ENCODE measurements around the gene CLCN1. TPM values are rescaled to one million over a fixed set of nuclear protein-coding genes. Genes with fewer than 3 reads are reported as not detected.
"Not testable (repeated sequence)": the region's sequence is repeated elsewhere in the genome, so short reads cannot be mapped to it uniquely, and the experiment has no call there.

The CLCN1 gene
- total RNA-seq, 2 donors from 2014 or later: 0.23 TPM; not detected in 1

GRCh38 chr7:143287935-143288826 lies 27.7 kb upstream of the CLCN1 start, which contains the start of gene CASP2:
Gene CASP2 (plus strand): TSS chr7:143288351. CDS start chr7:143288456, 105 bp downstream.
- H3K4me3 ChIP-seq: peak within 1 kb of the TSS; percentile 80 to 84
- intact Hi-C loops (cut with DNase I): loop anchor here (5.0 kb wide), 2 partner anchors 94 to 119 kb away; partner anchors contain the start of genes EPHA1 and ZYX
- 4% methylated on average over 64 of the region's 84 CpGs for WGBS
- no peaks in the 10 kb centered on the region for H3K9me3 ChIP-seq
- peak; percentile 96 for DNase-seq (ENCODE audit: low spot score)
- peak within 1 kb of the TSS; percentile 76 for H3K27ac ChIP-seq
- TF ChIP-seq POLR2A (IDR thresholded peaks at IDR 0.05) (peak; percentile 86), POLR2AphosphoS5 (IDR thresholded peaks at IDR 0.05) (peak; percentile 89)
- TF ChIP-seq, protein P1, sequence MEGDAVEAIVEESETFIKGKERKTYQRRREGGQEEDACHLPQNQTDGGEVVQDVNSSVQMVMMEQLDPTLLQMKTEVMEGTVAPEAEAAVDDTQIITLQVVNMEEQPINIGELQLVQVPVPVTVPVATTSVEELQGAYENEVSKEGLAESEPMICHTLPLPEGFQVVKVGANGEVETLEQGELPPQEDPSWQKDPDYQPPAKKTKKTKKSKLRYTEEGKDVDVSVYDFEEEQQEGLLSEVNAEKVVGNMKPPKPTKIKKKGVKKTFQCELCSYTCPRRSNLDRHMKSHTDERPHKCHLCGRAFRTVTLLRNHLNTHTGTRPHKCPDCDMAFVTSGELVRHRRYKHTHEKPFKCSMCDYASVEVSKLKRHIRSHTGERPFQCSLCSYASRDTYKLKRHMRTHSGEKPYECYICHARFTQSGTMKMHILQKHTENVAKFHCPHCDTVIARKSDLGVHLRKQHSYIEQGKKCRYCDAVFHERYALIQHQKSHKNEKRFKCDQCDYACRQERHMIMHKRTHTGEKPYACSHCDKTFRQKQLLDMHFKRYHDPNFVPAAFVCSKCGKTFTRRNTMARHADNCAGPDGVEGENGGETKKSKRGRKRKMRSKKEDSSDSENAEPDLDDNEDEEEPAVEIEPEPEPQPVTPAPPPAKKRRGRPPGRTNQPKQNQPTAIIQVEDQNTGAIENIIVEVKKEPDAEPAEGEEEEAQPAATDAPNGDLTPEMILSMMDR (IDR thresholded peaks at IDR 0.05): peak in 3 of 4 experiments; percentile 23 to 24 (median 23)
- no peaks in the 10 kb centered on the region for H3K27me3 ChIP-seq (replicated peaks; ENCODE audit: insufficient read depth)
- peaks cover 0 to 5% of the 10 kb centered on the region in 2 donors for H3K36me3 ChIP-seq
- no peaks in the 10 kb centered on the region for H3K4me1 ChIP-seq (replicated peaks)

DNA sequence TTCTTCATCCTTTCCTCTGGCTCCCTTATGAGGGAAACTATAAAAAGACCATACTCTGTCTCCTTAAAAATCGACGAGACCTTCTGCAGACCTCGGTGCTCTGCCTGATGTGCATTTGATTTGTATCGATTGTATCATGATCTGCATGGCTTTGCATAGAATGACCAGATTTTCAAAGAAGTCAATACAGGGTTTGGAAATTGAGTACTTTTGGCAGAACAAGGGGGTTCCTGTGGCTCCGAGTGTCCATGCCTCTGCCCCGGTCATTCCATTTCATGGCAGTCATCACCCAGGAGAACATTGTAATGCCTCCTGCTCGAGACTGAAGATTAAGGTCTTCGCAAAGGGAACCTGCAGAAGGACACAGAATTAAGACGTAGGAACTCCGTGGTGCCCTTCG lies 27.1 kb upstream of the CLCN1 start:
- no peaks in the 10 kb centered on the region for H3K9me3 ChIP-seq
- peaks cover 0 to 5% of the 10 kb centered on the region in 2 donors for H3K36me3 ChIP-seq
- TF ChIP-seq, protein P1 (IDR thresholded peaks at IDR 0.05): no peak
- TF ChIP-seq POLR2A (IDR thresholded peaks at IDR 0.05): no peak
- TF ChIP-seq POLR2AphosphoS5 (IDR thresholded peaks at IDR 0.05): no peak
- no peaks in the 10 kb centered on the region for H3K4me1 ChIP-seq (replicated peaks)
- peak overlapping the region; percentile 76 for H3K27ac ChIP-seq
- no peak for DNase-seq (ENCODE audit: low spot score)
- WGBS: 4% methylated on average over 11 of the region's 11 CpGs
- H3K4me3 ChIP-seq: peak overlapping the region; percentile 80 to 84
- no peaks in the 10 kb centered on the region for H3K27me3 ChIP-seq (replicated peaks; ENCODE audit: insufficient read depth)
- intact Hi-C loops (cut with DNase I): loop anchor here (5.0 kb wide), 2 partner anchors 93 to 118 kb away; partner anchors contain the start of genes EPHA1 and ZYX

DNA sequence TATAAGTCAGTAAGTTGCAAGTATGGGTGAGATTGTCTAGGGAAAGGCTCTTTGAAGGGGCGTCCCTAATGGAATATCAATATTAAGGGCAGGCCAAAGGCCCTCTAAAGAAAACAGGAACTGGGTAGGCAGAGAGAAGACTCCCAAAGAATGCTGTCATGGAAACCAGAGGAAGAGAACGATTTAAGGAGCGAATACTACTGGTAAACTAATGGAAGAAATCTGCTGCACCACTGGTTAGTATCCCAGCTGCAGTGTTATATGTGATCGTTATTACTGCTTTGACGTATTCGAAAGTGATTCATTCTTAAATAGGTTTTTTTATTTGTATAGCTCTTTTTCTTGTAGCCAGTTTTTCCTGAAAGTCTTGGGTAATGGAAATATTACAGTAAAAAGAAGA lies 26.5 kb upstream of the CLCN1 start:
- TF ChIP-seq POLR2AphosphoS5 (IDR thresholded peaks at IDR 0.05) (no peak), POLR2A (IDR thresholded peaks at IDR 0.05) (no peak)
- TF ChIP-seq, protein P1 (IDR thresholded peaks at IDR 0.05): no peak
- Histone ChIP-seq H3K4me3 (peak overlapping the region; percentile 80 to 84), H3K4me1 (replicated peaks) (no peaks in the 10 kb centered on the region), H3K27me3 (replicated peaks; ENCODE audit: insufficient read depth) (no peaks in the 10 kb centered on the region), H3K36me3 (peaks cover 0 to 7% of the 10 kb centered on the region in 2 donors), H3K9me3 (no peaks in the 10 kb centered on the region), H3K27ac (no peak overlapping the region)
- no peak for DNase-seq (ENCODE audit: low spot score)
- 20% methylated on average over 6 of the region's 6 CpGs for whole genome bisulfite sequencing
- intact Hi-C loops (cut with DNase I): loop anchor here (5.0 kb wide), 2 partner anchors 93 to 118 kb away; partner anchors contain the start of genes EPHA1 and ZYX

DNA sequence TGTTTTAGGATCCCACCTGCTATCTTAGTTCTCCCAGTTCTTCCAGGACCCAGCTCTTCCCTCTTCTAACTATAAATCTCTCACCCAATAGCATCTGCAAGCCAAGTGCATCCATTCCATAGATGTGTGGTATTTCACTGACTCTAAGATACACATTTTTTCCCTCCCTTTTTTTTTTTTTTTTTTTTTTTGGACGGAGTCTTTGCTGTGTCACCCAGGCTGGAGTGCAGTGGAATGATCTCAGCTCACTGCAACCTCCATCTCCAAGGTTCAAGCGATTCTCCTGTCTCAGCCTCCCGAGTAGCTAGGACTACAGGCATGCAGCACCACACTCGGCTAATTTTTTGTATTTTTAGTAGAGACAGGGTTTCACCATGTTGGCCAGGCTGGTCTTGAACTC lies 26.0 kb upstream of the CLCN1 start:
- intact Hi-C loops (cut with DNase I): loop anchor here (5.0 kb wide), 2 partner anchors 92 to 117 kb away; partner anchors contain the start of genes EPHA1 and ZYX
- WGBS: 48% methylated on average over 4 of the region's 4 CpGs
- not testable (repeated sequence) for H3K27ac ChIP-seq; H3K4me1 ChIP-seq (replicated peaks); H3K4me3 ChIP-seq; H3K27me3 ChIP-seq (replicated peaks; ENCODE audit: insufficient read depth); H3K9me3 ChIP-seq; DNase-seq (ENCODE audit: low spot score)
- peaks cover 0 to 10% of the 10 kb centered on the region in 2 donors for H3K36me3 ChIP-seq

DNA sequence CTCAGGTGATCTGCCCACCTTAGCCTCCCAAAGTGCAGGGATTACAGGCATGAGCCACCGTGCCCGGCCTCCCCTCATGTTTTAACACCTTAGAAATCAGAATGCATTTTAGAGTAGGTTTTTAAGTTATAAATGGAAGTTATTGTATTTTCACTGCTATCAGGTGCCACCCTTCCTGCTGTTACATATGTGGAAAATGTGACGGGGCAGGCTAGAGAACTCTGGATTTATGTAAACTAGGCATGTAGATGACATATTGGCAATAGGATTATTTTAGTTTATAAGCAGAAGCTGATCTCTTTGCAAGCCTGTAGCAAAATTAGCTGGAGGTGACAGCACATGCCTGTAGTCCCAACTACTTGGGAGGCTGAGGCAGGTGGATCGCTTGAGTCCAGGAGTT lies 25.6 kb upstream of the CLCN1 start:
- 69% methylated on average over 4 of the region's 4 CpGs for WGBS

More for the DNA sequence above, 25.6 kb upstream of the CLCN1 start:
- Histone ChIP-seq H3K9me3 (no peaks in the 10 kb centered on the region), H3K27me3 (replicated peaks; ENCODE audit: insufficient read depth) (no peaks in the 10 kb centered on the region), H3K36me3 (peaks cover 2 to 12% of the 10 kb centered on the region in 2 donors), H3K4me1 (replicated peaks) (no peaks in the 10 kb centered on the region), H3K4me3 (no peak overlapping the region), H3K27ac (no peak overlapping the region)
- TF ChIP-seq POLR2AphosphoS5 (IDR thresholded peaks at IDR 0.05) (no peak), POLR2A (IDR thresholded peaks at IDR 0.05) (no peak)
- TF ChIP-seq, protein P1 (IDR thresholded peaks at IDR 0.05): no peak
- intact Hi-C loops (cut with DNase I): no loop called here
- no peak for DNase-seq (ENCODE audit: low spot score)

Data from prostate gland (tissue), 2 donors.